GM12892 (cell line): ENCODE results near the gene POLR3F.

ENCODE experiments used
- POLR2A ChIP-seq: IDR thresholded peaks from 2 replicates; pipeline ENCODE4 v1.6.1; 2011; ENCODE audit warnings: low read depth, low read length, control low read depth
- POLR2AphosphoS5 ChIP-seq: IDR thresholded peaks from 2 replicates; pipeline ENCODE4 v1.6.1; 2011; ENCODE audit warnings: low read depth, low read length, control low read depth
- TAF1 ChIP-seq: IDR thresholded peaks from 2 replicates; pipeline ENCODE4 v1.6.1; 2011; ENCODE audit warnings: low read depth, mild to moderate bottlenecking, control low read depth, low read length, borderline replicate concordance

DNA sequence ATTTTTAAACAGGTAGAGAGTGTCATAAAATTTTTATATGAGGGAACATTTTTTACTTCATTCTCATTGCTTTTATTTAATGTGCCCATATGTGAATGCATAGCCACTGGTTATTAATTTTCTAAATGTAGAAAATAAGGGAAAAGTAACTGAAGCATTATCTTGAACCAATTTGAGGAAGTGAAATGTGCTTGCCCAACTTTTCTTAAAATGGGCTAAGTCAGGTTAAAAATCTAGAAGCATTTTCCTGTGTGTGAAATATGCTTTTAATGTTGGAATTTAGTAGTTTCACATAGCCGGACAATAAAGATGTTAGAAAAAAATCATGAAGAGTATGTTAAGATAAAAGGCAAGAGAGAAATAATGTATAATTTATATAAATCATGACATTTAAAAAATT is 44.4 kb downstream of the POLR3F start:
- TF ChIP-seq TAF1 (no peak), POLR2A (no peak), POLR2AphosphoS5 (no peak)
